Activated CD4-positive, alpha-beta memory T cell treated with anti-CD3 and anti-CD28 coated beads, Interleukin-2, amount 10 ng/mL, durations not matched to agents 7 days and 5 days (primary cell): ENCODE results near the gene DNAAF5. TPM values are rescaled to one million over a fixed set of nuclear protein-coding genes. Genes with fewer than 3 reads are reported as not detected.
A peak's percentile ranks its signal among the peaks of the same experiment; 100 is the strongest.

Experiments used
- CTCF ChIA-PET: fragments of 350-600 bp; sonication (Branson Sonifier 250); formaldehyde crosslinking; loops from one replicate; lab custom pipeline; 2021; ENCODE audit warnings: antibody characterized with exemption, inconsistent platforms; lab: Charles Lee
- POLR2A ChIA-PET: fragments of 350-600 bp; sonication (Branson Sonifier 250); formaldehyde crosslinking; loops from one replicate; lab custom pipeline; 2021; ENCODE audit warnings: antibody characterized with exemption; lab: Charles Lee
- DNase-seq: peaks from one replicate; pipeline ENCODE4 v3.0.0-alpha.2; 2020
- H3K27ac Mint-ChIP-seq: one replicate; pipeline ENCODE4 v1.8.0; 2021; ENCODE audit warnings: mild to moderate bottlenecking, mixed read lengths
- H3K27me3 Mint-ChIP-seq: one replicate; pipeline ENCODE4 v1.8.0; 2021; ENCODE audit warnings: mixed read lengths
- H3K36me3 Mint-ChIP-seq: one replicate; pipeline ENCODE4 v1.8.0; 2021; ENCODE audit warnings: low read depth, mixed read lengths
- H3K4me1 Mint-ChIP-seq: one replicate; pipeline ENCODE4 v1.8.0; 2021; ENCODE audit warnings: mixed read lengths
- H3K4me3 Mint-ChIP-seq: one replicate; pipeline ENCODE4 v1.8.0; 2021; ENCODE audit warnings: mild to moderate bottlenecking, mixed read lengths
- H3K9me3 Mint-ChIP-seq: one replicate; pipeline ENCODE4 v1.8.0; 2021; ENCODE audit warnings: mixed read lengths
- total RNA-seq, 2 experiments: library from RNA; stranded (reverse); gene quantifications; one replicate each; pipeline ENCODE4 v1.2.3, GENCODE V29; 2021

The DNAAF5 gene
- total RNA-seq, 2 experiments from 2014 or later: 16.8 to 19.7 TPM

GRCh38 chr7:816751-817671 is 90.5 kb downstream of the DNAAF5 start:
- Mint-ChIP-seq H3K4me3 (peak overlapping the region; percentile 92), H3K4me1 (peaks cover 54% of the 10 kb centered on the region), H3K27ac (peak overlapping the region; percentile 75), H3K9me3 (no peaks in the 10 kb centered on the region), H3K27me3 (peaks cover 22% of the 10 kb centered on the region), H3K36me3 (peaks cover 18% of the 10 kb centered on the region)
- POLR2A ChIA-PET: interaction anchor here (1.0 to 2.8 kb wide), 7 partner anchors 10 to 106 kb away, joined by 3 to 41 read pairs (median 8); partner anchors contain the start of genes GET4 and SUN1
- DNase-seq: peak; percentile 42
- CTCF ChIA-PET: interaction anchor here (0.8 to 3.3 kb wide), 10 partner anchors 11 to 198 kb away, joined by 3 to 16 read pairs (median 4); partner anchors contain the start of genes GET4 and SUN1

- Mint-ChIP-seq H3K9me3 (no peaks in the 10 kb centered on the region), H3K36me3 (peaks cover 23% of the 10 kb centered on the region), H3K27me3 (peaks cover 15% of the 10 kb centered on the region), H3K4me3 (peak overlapping the region; percentile 92), H3K4me1 (peaks cover 49% of the 10 kb centered on the region), H3K27ac (no peak overlapping the region)
- no peak for DNase-seq
- CTCF ChIA-PET: interaction anchor here (0.6 to 3.3 kb wide), 11 partner anchors 11 to 810 kb away, joined by 3 to 16 read pairs (median 4); partner anchors contain the start of gene SUN1
- POLR2A ChIA-PET: interaction anchor here (0.6 to 2.8 kb wide), 5 partner anchors 9 to 105 kb away, joined by 3 to 41 read pairs (median 12); partner anchors contain the start of genes GET4 and SUN1
Measured at GRCh38 chr7:818031-818699, 91.7 kb downstream of the DNAAF5 start.

- Mint-ChIP-seq H3K4me3 (no peak overlapping the region), H3K36me3 (peaks cover 28% of the 10 kb centered on the region), H3K27ac (no peak overlapping the region), H3K9me3 (no peaks in the 10 kb centered on the region), H3K4me1 (peaks cover 46% of the 10 kb centered on the region), H3K27me3 (peaks cover 4% of the 10 kb centered on the region)
- CTCF ChIA-PET: interaction anchor here (0.6 kb wide), 1 partner anchor 130 kb away, joined by 6 read pairs; no protein-coding TSS in a partner anchor
- no peak for DNase-seq
- POLR2A ChIA-PET: interaction anchor here (0.7 kb wide), 1 partner anchor 11 kb away, joined by 3 read pairs; no protein-coding TSS in a partner anchor
Measured at GRCh38 chr7:820341-820740, 93.8 kb downstream of the DNAAF5 start.

DNA sequence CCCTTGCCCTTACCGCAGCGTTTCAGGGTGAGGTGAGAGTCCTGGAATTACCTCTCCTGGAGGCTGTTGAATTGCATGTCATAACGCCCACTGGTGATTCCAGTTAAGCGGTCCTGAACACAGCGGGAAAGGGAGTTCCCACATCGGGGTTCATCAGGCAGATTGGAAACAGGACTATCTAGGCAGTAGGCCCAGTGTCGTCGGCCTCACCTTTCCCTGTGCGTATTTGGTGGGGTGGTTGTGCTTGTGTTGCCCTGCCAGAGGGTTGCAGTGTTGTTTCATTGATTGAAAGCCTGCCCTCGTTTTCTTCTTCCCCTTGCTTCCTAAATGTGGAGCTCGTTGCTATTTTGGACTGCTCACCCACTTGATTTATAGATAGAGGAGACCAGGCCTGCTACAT is 95.2 kb downstream of the DNAAF5 start:
- H3K9me3 Mint-ChIP-seq: no peaks in the 10 kb centered on the region
- ChIA-PET POLR2A (no interaction called here), CTCF (interaction anchor here (0.9 to 1.1 kb wide), 2 partner anchors 10 to 52 kb away, joined by 3 read pairs; partner anchors contain the start of gene SUN1)
- peaks cover 2% of the 10 kb centered on the region for H3K27me3 Mint-ChIP-seq
- peaks cover 48% of the 10 kb centered on the region for H3K4me1 Mint-ChIP-seq
- DNase-seq: no peak
- no peak overlapping the region for H3K27ac Mint-ChIP-seq
- H3K4me3 Mint-ChIP-seq: no peak overlapping the region
- H3K36me3 Mint-ChIP-seq: peaks cover 34% of the 10 kb centered on the region

GRCh38 chr7:822692-823276 is 96.3 kb downstream of the DNAAF5 start:
- Mint-ChIP-seq H3K9me3 (no peaks in the 10 kb centered on the region), H3K27ac (no peak overlapping the region), H3K4me1 (peaks cover 43% of the 10 kb centered on the region), H3K36me3 (peaks cover 34% of the 10 kb centered on the region), H3K27me3 (peaks cover 2% of the 10 kb centered on the region), H3K4me3 (no peak overlapping the region)
- ChIA-PET POLR2A (no interaction called here), CTCF (no interaction called here)
- DNase-seq: no peak

- POLR2A ChIA-PET: no interaction called here
- H3K4me3 Mint-ChIP-seq: no peak overlapping the region
- peaks cover 29% of the 10 kb centered on the region for H3K36me3 Mint-ChIP-seq
Measured at GRCh38 chr7:823649-824048, 97.2 kb downstream of the DNAAF5 start.

DNA sequence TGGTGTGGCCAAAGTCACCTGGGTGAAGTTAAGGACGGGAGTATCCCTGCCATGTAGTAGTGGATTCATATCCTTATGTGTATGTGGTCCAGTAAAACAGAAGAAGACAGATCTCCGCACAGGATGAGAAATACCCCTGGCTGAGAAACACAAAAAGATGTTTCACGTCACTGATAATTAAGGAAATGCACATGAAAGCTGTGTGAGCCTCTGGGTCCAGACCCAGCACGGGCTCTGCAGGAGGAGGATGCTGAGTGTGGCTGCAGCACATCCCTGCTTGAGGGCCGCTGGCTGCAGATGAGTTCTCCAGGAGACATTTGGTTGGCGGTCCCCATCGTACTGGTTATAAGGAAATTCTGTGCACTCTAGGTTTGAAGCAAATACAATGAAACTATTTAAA is 97.6 kb downstream of the DNAAF5 start:
- CTCF ChIA-PET: no interaction called here
- peaks cover 28% of the 10 kb centered on the region for H3K36me3 Mint-ChIP-seq
- H3K4me1 Mint-ChIP-seq: peaks cover 36% of the 10 kb centered on the region

More at GRCh38 chr7:823649-824048, 97.2 kb downstream of the DNAAF5 start:
- Mint-ChIP-seq H3K27me3 (no peaks in the 10 kb centered on the region), H3K27ac (no peak overlapping the region), H3K4me1 (peaks cover 35% of the 10 kb centered on the region), H3K9me3 (no peaks in the 10 kb centered on the region)
- CTCF ChIA-PET: no interaction called here
- no peak for DNase-seq

DNA sequence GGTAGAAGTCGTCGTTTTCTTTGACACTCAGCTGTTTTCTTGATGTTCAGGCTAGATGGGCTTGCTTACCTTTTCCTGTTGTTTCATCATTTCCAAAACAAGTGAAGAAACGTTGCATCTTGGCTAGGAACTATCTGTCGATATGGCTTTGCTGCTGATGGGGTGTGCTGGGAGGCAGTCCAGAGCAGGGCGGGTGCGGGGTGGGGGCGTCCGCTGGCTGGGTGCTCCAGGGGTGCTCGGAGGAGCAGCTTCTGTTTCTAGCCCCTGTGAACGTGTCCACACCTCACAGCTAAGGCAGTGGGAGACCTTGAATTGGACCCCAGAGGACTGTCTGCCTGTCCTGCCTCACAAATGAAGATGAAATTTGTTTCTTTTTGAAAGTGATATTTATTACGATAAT is 98.2 kb downstream of the DNAAF5 start:
- H3K4me1 Mint-ChIP-seq: peaks cover 32% of the 10 kb centered on the region
- ChIA-PET CTCF (no interaction called here), POLR2A (no interaction called here)
- H3K27me3 Mint-ChIP-seq: no peaks in the 10 kb centered on the region
- peak overlapping the region; percentile 9 for H3K27ac Mint-ChIP-seq
- no peak for DNase-seq
- no peak overlapping the region for H3K4me3 Mint-ChIP-seq
- H3K9me3 Mint-ChIP-seq: no peaks in the 10 kb centered on the region
- H3K36me3 Mint-ChIP-seq: peaks cover 24% of the 10 kb centered on the region

More for the DNA sequence above, 97.6 kb downstream of the DNAAF5 start:
- H3K4me3 Mint-ChIP-seq: no peak overlapping the region
- POLR2A ChIA-PET: no interaction called here
- no peaks in the 10 kb centered on the region for H3K27me3 Mint-ChIP-seq
- H3K9me3 Mint-ChIP-seq: no peaks in the 10 kb centered on the region
- no peak overlapping the region for H3K27ac Mint-ChIP-seq
- no peak for DNase-seq

GRCh38 chr7:825386-825785 is 98.9 kb downstream of the DNAAF5 start:
- Mint-ChIP-seq H3K36me3 (peaks cover 25% of the 10 kb centered on the region), H3K4me3 (no peak overlapping the region), H3K27ac (no peak overlapping the region), H3K27me3 (no peaks in the 10 kb centered on the region), H3K4me1 (peaks cover 33% of the 10 kb centered on the region), H3K9me3 (no peaks in the 10 kb centered on the region)
- ChIA-PET CTCF (no interaction called here), POLR2A (interaction anchor here (3.3 kb wide), 1 partner anchor 8 kb away, joined by 12 read pairs; no protein-coding TSS in a partner anchor)
- DNase-seq: no peak

DNA sequence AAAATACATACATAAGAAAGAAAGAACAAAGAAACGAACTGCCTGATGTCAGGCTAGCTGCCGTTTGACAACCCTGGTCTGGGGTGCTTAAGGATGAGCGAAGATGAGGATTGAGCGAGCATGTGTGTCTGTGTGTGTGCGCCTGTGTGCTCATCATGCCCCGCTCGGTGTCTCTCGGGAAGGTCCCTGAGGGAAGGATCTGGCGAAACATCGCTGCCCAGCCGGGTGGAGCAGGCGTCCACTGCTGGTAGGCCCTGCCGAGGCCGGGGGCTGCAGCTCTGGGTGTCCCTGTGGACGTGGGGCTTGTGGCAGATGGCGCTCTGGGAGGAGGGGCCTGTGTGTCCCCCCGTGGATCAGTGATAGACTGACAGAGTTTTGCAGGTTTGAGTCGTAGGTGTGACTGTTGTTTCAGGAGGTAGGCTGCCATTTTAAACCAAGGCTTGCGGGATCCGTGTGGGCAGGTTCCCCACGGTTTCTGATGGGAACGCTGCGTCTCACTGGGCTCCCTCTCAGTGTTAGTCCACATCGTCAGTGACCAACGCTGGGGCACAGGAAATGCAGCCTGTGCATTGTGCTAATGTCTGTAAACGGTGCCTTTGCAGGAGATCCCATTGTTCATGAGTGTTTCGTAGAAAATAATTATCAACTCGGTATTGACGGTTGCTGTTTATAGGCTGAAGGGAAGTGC is 99.9 kb downstream of the DNAAF5 start:
- DNase-seq: no peak
- ChIA-PET CTCF (no interaction called here), POLR2A (interaction anchor here (3.3 kb wide), 1 partner anchor 9 kb away, joined by 12 read pairs; no protein-coding TSS in a partner anchor)
- Mint-ChIP-seq H3K4me3 (no peak overlapping the region), H3K9me3 (no peaks in the 10 kb centered on the region), H3K4me1 (peaks cover 35% of the 10 kb centered on the region), H3K27ac (no peak overlapping the region), H3K27me3 (no peaks in the 10 kb centered on the region), H3K36me3 (peaks cover 20% of the 10 kb centered on the region)

GRCh38 chr7:828793-829561 is 102.5 kb downstream of the DNAAF5 start:
- Mint-ChIP-seq H3K27me3 (no peaks in the 10 kb centered on the region), H3K27ac (no peak overlapping the region), H3K36me3 (peaks cover 20% of the 10 kb centered on the region), H3K4me1 (peaks cover 52% of the 10 kb centered on the region), H3K4me3 (no peak overlapping the region), H3K9me3 (no peaks in the 10 kb centered on the region)
- ChIA-PET CTCF (interaction anchor here (1.1 to 1.2 kb wide), 2 partner anchors 10 to 40 kb away, joined by 3 to 4 read pairs; no protein-coding TSS in a partner anchor), POLR2A (interaction anchor here (1.3 kb wide), 1 partner anchor 12 kb away, joined by 8 read pairs; no protein-coding TSS in a partner anchor)
- DNase-seq: no peak
